Duodenal mucosa (tissue), 2 donors: ENCODE results near the gene ACSM4.
"Not testable (repeated sequence)": the region's sequence is repeated elsewhere in the genome, so short reads cannot be mapped to it uniquely, and the experiment has no call there.

ENCODE experiments used
- H3K27ac ChIP-seq: one replicate; pipeline ENCODE4 v1.7.0; 2013; ENCODE audit warnings: low read depth, low read length
- H3K27me3 ChIP-seq, 2 donors: one replicate each; pipeline ENCODE4 v1.7.0; 2013; ENCODE audit warnings: low read length in 2 of 2, control low read depth in 1 of 2; ENCODE audit not compliant: insufficient read depth in 2 of 2, control insufficient read depth in 1 of 2
- H3K36me3 ChIP-seq, 2 donors: one replicate each; pipeline ENCODE4 v1.7.0; 2013; ENCODE audit warnings: low read length in 2 of 2, control low read depth in 1 of 2; ENCODE audit not compliant: insufficient read depth in 2 of 2, control insufficient read depth in 1 of 2
- H3K4me1 ChIP-seq, 2 donors: one replicate each; pipeline ENCODE4 v1.7.0; 2013; ENCODE audit warnings: low read length in 2 of 2, control low read depth in 1 of 2; ENCODE audit not compliant: insufficient read depth in 2 of 2, control insufficient read depth in 1 of 2
- H3K4me3 ChIP-seq, 2 donors: one replicate each; pipeline ENCODE4 v1.7.0; 2013; ENCODE audit warnings: low read length in 2 of 2, low read depth in 1 of 2
- H3K9ac ChIP-seq, 2 donors: one replicate each; pipeline ENCODE4 v1.7.0; 2013; ENCODE audit warnings: low read length in 2 of 2, low read depth in 1 of 2
- H3K9me3 ChIP-seq, 2 donors: one replicate each; pipeline ENCODE4 v1.7.0; 2013; ENCODE audit warnings: low read length in 2 of 2, control low read depth in 1 of 2; ENCODE audit not compliant: control insufficient read depth in 1 of 2

ACSM4 gene

GRCh38 chr12:7324176-7324575 is 20.3 kb downstream of the ACSM4 start:
- Histone ChIP-seq H3K9me3 (no peaks in the 10 kb centered on the region), H3K36me3 (no peaks in the 10 kb centered on the region), H3K9ac (no peak overlapping the region), H3K4me3 (no peak overlapping the region), H3K4me1 (no peaks in the 10 kb centered on the region), H3K27ac (no peak overlapping the region), H3K27me3 (no peaks in the 10 kb centered on the region)

- no peaks in the 10 kb centered on the region for H3K36me3 ChIP-seq
- no peaks in the 10 kb centered on the region for H3K4me1 ChIP-seq
- H3K4me3 ChIP-seq, result no peak overlapping the region
- no peak overlapping the region for H3K9ac ChIP-seq
- no peaks in the 10 kb centered on the region for H3K27me3 ChIP-seq
- H3K27ac ChIP-seq, result no peak overlapping the region
- H3K9me3 ChIP-seq, result no peaks in the 10 kb centered on the region
Observed at GRCh38 chr12:7327918-7328317, 24.0 kb downstream of the ACSM4 start.

- not testable (repeated sequence) for H3K9me3 ChIP-seq, H3K27ac ChIP-seq, H3K36me3 ChIP-seq, H3K4me1 ChIP-seq, H3K9ac ChIP-seq, H3K27me3 ChIP-seq, H3K4me3 ChIP-seq
Observed at GRCh38 chr12:7337790-7338189, 33.9 kb downstream of the ACSM4 start.

- H3K36me3 ChIP-seq, result no peaks in the 10 kb centered on the region
- H3K9ac ChIP-seq, result no peak overlapping the region
- no peak overlapping the region for H3K27ac ChIP-seq
- no peaks in the 10 kb centered on the region for H3K27me3 ChIP-seq
- no peaks in the 10 kb centered on the region for H3K4me1 ChIP-seq
- H3K9me3 ChIP-seq, result peaks cover 0 to 2% of the 10 kb centered on the region in 2 donors
- H3K4me3 ChIP-seq, result no peak overlapping the region
Observed at GRCh38 chr12:7339675-7340074, 35.8 kb downstream of the ACSM4 start.

- Histone ChIP-seq H3K4me3 (peak overlapping the region in 1 of 2 donors; percentile 19), H3K27me3 (no peaks in the 10 kb centered on the region), H3K36me3 (no peaks in the 10 kb centered on the region), H3K9ac (no peak overlapping the region), H3K27ac (no peak overlapping the region), H3K4me1 (no peaks in the 10 kb centered on the region), H3K9me3 (peaks cover 0 to 4% of the 10 kb centered on the region in 2 donors)
Observed at GRCh38 chr12:7344833-7345606, 41.1 kb downstream of the ACSM4 start.

GRCh38 chr12:7346551-7347225 is 42.8 kb downstream of the ACSM4 start:
- no peak overlapping the region for H3K9ac ChIP-seq
- no peaks in the 10 kb centered on the region for H3K4me1 ChIP-seq
- no peak overlapping the region for H3K27ac ChIP-seq
- H3K27me3 ChIP-seq, result no peaks in the 10 kb centered on the region
- peaks cover 0 to 4% of the 10 kb centered on the region in 2 donors for H3K9me3 ChIP-seq
- H3K4me3 ChIP-seq, result no peak overlapping the region
- H3K36me3 ChIP-seq, result no peaks in the 10 kb centered on the region

GRCh38 chr12:7349418-7349817 is 45.5 kb downstream of the ACSM4 start:
- no peak overlapping the region for H3K9ac ChIP-seq
- H3K4me3 ChIP-seq, result no peak overlapping the region
- no peaks in the 10 kb centered on the region for H3K4me1 ChIP-seq
- no peak overlapping the region for H3K27ac ChIP-seq
- H3K27me3 ChIP-seq, result no peaks in the 10 kb centered on the region
- peaks cover 0 to 4% of the 10 kb centered on the region in 2 donors for H3K9me3 ChIP-seq
- H3K36me3 ChIP-seq, result no peaks in the 10 kb centered on the region

GRCh38 chr12:7351177-7351576 is 47.3 kb downstream of the ACSM4 start:
- Histone ChIP-seq H3K9ac (no peak overlapping the region), H3K36me3 (no peaks in the 10 kb centered on the region), H3K27ac (no peak overlapping the region), H3K27me3 (no peaks in the 10 kb centered on the region), H3K4me1 (no peaks in the 10 kb centered on the region), H3K9me3 (no peaks in the 10 kb centered on the region), H3K4me3 (no peak overlapping the region)

GRCh38 chr12:7352661-7353060 is 48.8 kb downstream of the ACSM4 start:
- H3K4me3 ChIP-seq, result no peak overlapping the region
- no peaks in the 10 kb centered on the region for H3K27me3 ChIP-seq
- H3K9me3 ChIP-seq, result no peaks in the 10 kb centered on the region
- H3K27ac ChIP-seq, result no peak overlapping the region
- no peaks in the 10 kb centered on the region for H3K36me3 ChIP-seq
- no peak overlapping the region for H3K9ac ChIP-seq
- H3K4me1 ChIP-seq, result no peaks in the 10 kb centered on the region

GRCh38 chr12:7354529-7354928 is 50.7 kb downstream of the ACSM4 start:
- Histone ChIP-seq H3K4me1 (no peaks in the 10 kb centered on the region), H3K27me3 (no peaks in the 10 kb centered on the region)

More at GRCh38 chr12:7354529-7354928, 50.7 kb downstream of the ACSM4 start:
- no peak overlapping the region for H3K27ac ChIP-seq
- no peaks in the 10 kb centered on the region for H3K36me3 ChIP-seq
- no peak overlapping the region for H3K4me3 ChIP-seq
- H3K9me3 ChIP-seq, result no peaks in the 10 kb centered on the region
- no peak overlapping the region for H3K9ac ChIP-seq
